GM18907 (cell line): ENCODE results near the gene CCL26.
"Not testable (repeated sequence)": the region's sequence is repeated elsewhere in the genome, so short reads cannot be mapped to it uniquely, and the experiment has no call there.

ENCODE experiments used
- ATAC-seq: cut with Tn5 transposase; IDR thresholded peaks from one replicate; pipeline ENCODE4 v1.9.1; 2021; ENCODE audit warnings: mild to moderate bottlenecking, moderate library complexity; ENCODE audit not compliant: unreplicated experiment

CCL26 gene

DNA sequence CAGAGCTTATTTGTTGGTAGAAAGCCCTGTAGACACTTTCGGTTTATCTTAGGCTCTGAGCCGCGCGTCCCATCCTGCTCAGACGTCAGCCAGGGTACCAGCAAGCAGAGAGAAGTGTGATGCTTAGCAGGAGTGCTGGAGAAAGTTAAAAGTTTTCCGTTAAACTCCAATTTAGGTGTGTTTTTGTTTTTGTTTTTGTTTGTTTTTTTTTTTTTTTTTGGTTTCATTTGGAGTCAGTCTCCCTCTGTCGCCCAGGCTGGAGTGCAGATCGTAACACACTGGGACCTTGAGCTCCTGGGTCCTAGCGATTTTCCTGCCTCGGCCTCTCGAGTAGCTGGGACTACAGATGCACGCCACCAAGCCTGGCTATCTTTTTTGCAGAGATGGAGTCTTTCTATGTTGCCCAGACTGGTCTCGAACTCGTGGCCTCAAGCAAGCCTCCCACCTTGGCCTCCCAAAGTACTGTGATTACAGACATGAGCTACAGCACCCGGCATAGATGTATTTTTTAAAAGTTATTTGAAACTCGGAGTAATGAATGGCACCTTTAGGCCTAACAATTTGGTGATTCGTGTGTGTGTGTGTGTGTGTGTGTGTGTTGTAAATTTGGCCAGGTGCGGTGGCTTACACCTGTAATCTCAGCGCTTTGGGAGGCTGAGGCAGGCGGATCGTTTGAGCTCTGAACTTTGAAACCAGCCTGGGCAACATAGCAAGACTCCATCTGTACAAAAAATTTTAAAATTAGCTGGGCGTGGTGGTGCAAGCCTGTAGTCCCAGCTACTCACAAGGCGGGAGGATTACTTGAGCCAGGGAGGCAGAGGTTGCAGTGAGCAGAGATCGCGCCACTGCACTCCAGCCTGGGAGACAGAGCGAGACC lies 32.0 kb downstream of the CCL26 start:
- no peak for ATAC-seq

DNA sequence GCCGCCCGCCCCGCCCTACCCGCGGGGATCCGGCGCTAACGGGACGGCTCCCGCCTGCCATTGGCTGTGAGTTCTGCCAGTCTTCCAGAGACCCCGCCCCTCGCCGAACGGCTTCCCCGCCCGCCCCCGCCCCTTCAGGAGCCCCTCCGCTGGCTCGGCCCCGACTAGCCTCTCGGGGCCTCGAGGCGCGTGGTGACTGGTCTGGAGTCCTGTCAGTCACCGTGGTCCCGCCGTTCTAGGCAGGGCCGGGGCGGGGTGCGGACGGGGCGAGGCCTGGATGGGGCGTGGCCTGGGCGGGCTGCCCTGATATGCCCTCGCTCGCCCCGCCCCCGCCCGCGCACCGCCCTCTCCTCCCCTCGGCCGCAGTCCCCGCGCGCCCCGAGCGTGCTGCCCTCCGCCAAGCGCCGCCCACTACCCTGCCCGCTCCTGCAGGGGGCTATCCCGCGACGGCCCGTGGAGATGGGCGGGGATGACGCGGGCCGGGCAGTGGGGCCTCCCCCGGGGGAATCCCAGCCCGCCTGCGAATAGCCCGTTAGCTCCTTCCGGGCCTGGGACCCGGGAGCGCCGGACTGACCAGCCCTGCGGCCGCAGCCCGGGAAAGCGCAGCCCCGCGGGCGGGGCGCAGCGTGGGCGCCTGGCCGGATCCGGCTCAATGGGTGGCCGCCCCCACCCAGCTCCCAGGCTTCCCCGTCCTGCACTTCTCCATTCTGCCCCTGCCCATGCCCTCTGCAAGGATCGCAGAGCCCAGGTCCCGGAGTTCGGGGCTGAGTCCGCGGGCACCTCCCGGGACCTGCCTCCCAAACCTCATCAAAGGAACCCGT lies 32.8 kb downstream of the CCL26 start:
- ATAC-seq, result peak; percentile 93

DNA sequence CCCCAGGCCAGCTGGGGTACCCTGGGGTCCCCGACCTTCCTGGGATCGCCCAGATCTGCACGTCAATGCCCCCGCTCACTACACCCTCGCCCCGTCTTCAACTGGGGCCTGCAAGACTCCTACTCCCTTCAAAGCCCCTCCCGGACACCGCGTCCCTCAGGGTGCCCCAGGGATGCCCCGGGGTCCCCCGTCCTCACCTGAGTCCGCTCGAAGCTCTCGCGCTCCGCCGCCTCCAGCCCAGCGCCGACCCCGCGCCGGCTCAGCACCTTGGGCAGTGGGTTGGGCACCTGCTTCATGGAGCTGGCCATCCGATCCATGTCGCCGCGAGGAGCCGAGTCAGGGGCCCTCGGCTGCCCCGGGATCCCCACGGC lies 33.4 kb downstream of the CCL26 start, which contains the start of gene HIP1:
TSS of gene HIP1 (minus strand) at position 338 of the 371 bp plus-strand sequence. CDS start at position 317, 21 bp downstream.
- peak; percentile 0 for ATAC-seq

DNA sequence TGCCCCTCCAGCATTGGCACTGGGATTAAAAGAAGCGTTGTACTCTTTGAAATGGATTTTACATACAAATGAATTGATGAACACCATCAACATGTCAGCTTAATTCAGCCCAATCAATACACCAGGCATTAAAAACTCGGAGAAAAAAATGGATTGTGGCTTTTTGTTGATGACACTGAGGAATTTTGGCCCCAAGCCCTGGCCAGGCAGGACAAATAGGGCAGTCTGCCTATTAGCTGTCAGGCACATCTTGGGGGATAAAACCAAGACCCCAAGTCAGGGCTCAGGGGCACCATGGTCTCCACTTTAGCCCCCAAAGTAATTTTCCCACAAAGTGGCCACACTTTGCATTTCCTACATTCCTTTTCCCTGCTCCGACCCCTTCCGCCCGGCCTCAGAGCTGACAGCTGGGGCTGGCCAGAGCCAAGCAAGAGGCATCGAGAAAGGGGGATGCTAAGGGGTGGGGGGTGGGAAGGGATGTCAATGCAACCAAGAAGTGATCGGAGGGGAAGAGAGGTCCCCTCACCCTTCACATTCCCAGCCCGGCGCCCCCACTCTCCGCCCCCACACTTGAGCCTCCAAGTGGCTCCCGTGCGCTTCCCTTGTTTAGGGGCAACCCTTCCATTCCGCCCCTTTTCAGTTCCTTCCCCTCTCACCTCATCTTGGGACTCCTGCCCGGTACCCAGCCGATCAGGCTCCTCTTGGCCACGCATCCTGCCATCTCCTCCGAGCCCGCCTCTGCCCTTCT lies 34.0 kb downstream of the CCL26 start:
- ATAC-seq, result no peak

DNA sequence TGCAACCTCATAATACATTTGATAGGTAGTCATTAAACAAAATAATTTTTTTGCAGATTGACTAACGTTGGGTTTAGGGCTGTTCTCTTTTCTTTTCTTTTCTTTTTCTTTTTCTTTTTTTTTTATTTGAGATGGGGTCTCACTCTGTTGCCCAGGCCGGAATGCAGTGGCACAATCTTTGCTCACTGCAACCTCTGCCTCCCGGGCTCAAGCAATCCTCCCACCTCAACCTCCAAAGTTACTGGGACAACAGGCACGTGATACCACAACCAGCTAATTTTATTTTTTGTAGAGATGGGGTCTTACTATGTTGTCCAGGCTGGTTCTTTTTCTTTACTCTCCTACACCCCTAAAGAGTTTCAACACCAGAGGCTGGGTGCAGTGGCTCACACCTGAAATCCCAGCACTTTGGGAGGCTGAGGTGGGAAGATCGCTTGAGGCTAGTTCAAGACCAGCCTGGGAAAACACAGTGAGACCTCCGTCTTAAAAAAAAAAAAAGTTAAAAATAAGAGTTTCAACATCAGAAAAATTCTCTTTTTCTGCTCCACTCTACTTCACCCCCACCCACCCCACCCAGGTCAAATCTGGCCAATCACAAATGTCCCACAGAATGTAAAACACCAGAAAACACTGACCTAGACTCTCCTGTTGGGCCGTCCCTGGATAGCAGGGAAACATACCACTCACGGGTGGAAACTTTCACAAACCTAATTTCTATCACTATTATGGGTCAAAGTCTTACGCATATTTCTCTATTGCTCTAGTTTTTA lies 36.2 kb downstream of the CCL26 start:
- ATAC-seq, result no peak

DNA sequence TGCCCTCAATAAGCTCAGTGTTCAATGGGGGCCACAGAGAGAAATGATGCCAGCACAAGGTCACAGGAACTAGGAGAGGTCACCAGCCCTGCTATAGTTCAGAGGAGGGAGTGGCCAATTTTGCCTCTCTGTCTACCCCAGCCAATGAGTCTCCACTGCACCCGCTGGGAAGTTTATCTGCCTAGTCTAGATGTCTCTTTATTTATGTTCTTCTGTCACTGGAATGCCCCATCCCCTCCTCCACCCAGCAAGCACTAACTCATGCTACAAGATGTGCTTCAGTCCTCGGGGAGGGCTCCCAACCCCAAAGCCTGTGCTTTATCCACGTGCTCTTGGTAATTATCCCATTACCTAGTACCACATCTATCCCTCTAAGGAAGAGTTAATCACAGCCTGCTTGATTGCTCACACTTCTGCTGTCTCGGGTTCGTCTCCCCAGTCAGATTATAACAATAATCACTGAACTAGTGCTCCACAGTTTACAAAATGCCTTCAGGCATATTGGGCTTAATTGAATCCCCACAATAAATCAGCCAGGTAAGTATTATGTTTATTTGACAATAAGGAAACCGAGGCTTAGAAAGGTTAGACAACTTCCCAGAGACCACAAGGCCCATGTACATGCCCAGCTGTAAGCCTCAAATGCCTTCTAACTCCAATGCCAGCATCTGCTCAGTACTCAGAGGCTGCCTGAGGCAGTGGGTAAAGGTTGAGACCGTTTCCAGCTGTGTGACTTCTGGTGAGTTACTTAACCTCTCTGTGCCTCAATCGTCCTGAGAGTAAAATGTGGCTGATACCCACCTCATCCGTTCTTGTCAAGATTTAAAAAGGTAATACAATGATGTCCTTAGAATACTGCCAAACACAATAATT lies 37.2 kb downstream of the CCL26 start:
- ATAC-seq, result no peak

DNA sequence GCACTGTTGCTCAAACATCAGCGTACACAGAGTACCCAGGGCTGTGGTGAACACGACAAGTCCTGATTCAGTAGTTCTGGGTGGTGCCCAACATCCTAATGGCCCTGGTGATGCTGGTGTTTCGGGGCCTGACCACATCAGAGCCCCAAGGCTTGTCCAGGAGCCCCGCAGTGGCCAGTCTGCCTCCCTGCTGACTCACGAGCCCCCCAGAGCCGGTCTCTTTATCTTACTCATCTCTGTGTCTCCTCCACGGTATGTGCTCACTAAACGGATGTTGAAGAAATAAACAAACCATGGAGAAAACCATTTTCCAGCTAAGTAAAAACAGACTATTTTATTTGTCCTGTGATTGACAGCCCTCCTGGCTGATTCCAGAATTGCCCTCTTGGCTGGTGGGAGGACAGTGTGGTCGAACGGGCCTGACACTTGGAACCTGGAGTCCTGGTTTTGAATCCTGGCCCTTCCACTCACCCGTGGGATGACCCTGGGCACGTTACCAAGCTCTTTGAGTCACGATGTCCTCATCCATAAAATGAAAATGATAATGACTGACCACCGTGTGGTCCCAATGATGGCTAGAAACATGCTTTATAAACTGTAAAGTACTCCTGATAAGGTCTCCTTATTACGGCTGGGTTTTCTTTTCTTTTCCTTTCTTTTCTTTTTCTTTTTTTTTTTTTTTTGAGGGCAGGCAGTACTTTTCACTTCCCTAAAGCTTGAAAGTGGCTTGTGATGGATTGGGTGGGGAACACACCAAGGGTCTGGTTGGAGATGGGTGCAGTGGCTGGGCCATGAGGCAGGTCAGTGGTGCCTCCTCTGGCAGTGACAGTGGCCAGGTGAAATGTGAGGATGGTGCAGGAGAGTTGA lies 39.0 kb downstream of the CCL26 start:
- ATAC-seq, result no peak

DNA sequence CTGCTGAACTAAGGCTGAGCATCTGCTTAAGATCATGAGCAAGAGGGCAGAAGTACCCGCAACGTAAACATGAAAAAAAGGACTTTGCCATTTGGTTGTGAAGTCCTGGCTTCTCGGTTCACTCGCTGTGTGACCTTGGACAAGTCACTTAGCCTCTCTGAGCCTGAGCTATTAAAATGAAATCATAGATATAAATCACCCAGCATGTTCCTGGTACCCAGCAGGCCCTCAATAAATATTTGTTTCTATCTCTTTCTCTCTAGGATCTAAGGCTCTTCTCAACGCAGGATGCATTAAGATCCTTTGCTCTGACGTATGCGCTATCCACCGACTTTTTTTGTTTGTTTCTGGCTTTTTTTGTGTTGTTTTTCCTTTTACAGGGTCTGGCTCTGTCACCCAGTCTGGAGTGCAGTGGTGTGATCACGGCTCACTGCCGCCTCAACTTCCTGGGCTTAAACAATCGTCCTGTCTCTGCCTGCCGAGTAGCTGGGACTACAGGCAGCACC lies 39.9 kb downstream of the CCL26 start:
- ATAC-seq, result no peak

DNA sequence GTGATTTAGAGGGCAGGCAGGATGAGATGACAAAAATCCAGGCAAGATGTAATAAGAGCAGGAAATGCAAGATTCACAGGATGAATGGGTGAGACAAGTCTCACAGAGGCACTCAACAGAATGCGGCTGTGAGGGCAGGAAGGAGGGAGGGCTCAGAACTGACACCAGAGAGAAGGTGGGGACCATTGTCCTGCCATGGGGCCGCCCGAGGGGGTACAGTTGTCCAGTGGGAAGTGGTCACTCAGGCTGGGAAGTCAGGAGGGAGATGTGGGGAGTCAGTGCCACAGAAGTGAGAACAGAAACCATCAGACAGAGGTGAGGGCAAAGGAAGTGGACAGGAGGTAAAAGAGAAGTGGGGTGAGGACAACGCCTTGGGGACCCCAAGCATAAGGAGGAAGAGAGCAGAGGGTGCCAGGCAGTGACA lies 42.1 kb downstream of the CCL26 start:
- no peak for ATAC-seq

DNA sequence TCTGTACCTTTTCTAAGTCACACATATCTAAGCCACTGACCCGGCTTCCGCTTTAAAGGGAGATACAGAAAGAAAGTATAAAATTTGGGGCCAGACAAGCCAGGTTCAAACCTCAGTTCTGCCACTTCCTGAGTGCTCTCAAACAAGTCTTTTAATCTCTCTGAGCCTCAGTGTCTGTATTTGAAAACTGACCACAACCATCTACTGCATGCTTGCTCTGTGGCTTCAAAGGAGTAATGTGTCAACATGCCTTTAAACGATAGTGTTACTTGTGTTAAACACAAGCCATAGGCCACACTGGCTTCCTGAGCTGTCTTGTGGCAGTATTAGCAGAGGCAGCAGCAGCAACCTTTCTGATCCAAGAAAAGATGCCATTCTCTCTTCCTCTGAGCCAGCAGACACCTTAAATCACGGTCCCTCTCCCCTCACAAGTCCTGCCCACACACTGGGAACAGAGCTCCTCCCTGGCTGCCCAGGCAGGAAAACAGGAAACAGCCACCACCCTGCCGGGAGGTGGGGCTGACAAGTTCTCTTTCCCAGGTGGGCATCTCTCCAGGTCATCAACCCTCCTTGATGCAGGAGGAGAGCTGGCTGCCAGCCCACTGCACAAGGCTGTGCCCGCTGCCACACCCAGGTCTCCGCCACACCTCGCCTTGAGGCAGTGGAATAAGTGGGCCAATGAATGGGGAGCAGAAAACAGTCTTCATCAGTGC lies 44.0 kb downstream of the CCL26 start:
- no peak for ATAC-seq

DNA sequence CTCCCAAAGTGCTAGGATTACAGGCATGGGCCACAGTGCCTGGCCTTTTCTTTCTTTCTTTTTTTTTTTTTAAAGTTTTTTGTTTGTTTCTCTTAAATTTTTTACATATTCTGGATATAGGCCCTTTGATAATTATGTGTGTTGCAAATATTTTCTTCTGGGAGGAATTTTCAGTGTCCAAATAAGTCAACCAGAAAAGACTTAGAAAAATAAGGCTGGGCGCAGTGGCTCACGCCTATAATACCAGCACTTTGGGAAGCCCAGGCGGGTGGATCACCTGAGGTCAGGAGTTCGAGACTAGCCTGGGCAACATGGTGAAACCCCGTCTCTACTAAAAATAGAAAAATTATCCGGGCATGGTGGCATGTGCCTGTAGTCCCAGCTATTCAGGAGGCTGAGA lies 44.7 kb downstream of the CCL26 start:
- not testable (repeated sequence) for ATAC-seq

DNA sequence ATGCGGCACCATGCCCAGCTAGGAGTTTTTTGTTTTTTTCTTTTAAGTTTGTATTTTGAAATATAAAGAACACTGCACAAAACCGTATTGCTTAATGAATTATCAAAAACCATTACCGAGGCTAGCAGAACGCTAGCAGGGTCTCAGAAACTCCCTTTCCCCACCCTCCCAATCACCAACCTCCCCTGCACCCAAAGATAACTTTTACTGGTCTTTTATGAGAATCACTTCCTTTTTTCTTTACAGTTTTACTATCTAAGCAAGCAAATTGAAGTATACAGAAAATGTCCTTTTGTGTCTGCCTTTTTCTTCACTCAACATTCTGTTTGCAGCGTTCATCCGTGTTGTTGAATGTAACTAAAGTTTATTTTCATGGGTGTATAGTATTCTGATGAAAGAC lies 46.7 kb downstream of the CCL26 start:
- ATAC-seq, result no peak

DNA sequence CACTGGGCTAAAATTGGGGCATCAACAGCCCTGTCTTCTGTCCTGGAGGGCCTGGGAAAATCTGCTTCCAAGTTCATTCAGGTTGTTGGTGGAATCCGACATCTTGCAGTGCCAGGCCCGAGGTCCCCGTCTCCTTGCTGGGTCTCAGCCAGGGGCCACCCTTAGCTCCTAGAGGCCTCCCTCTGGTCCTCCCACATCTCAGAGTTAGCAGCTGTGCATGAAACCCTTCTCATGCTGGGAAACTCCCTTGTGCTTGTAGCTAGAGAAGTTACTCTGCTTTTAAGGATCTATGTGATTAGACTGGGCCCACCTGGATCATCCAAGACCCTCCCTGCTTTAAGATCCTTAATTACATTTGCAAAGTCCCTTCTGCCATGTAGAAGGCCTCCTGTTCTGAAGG lies 48.6 kb downstream of the CCL26 start:
- ATAC-seq, result no peak

DNA sequence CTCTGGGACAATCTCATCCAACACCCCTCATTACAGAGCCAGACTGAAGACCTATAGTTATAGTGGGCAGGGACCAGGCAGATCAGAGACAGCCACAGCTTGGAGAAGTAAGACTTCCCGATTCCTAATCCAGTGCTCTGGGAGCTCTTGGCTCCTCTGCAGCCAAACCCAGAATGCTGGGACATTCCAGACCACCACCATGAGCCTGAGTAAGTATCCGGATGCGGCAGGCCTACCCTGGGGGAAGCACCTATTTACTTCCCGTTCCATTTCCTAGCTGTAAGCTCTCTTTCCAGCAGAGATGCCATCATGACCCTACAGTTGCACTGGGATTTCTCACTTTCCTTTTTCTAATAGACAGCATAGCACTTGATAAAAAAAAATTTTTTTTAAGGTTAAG lies 49.6 kb downstream of the CCL26 start:
- ATAC-seq, result no peak

DNA sequence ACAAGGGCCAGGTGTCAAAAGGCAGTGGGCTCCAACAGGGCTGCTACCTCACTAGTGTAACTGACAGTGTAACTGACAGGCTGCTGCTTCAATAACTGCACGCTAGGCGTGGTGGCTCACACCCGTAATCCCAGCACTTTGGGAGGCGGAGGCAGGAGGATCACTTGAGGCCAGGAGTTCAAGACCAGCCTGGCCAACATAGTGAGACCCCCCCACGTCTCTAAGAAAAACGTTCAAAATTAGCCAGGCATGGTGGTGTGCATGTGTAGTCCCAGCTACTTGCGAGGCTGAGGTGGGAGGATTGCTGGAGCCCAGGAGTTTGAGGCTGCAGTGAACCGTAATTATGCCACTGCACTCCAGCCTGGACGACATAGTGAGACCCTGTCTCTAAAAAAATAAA lies 50.1 kb downstream of the CCL26 start:
- not testable (repeated sequence) for ATAC-seq

DNA sequence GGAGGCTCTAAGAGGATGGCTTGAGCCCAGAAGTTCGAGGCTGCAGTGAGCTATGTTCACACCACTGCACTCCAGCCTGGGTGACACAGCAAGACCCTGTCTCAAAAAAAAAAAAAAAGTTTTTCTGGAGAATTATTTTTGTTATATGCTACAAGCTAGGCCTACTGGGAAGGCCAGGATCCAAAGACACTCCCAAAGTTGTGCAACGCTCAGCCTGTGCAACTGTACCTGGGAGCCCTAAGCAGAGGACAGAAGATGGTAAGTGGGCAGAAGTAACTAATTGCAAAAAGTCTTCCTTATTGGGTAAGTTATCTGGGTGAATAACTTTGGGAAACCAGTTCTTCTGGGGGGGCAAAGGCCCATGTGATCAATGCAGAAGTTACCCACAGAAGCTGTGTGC lies 50.6 kb downstream of the CCL26 start:
- no peak for ATAC-seq

DNA sequence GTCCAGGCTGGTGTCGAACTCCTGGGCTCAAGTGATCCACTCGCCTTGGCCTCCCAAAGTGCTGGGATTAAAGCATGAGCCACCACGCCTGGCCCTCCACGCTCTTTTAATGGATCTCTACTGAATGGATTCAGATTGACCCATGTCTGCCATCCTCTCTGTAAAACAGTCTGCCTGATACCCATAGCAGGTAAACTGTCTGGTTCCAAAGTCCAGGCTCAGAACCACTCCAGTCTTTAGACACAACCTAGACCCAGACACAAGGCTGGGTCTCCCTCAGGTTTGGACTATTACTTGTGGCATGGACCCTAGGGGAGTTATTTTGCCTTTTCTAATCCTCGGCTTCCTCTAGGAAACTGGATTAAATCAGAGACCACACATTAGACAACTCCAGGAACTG lies 52.4 kb downstream of the CCL26 start:
- ATAC-seq, result no peak
